Mucosa of descending colon (tissue), 3 donors: Measurements from ENCODE around the gene RCAN2. TPM values are rescaled to one million over a fixed set of nuclear protein-coding genes. Genes with fewer than 3 reads are reported as not detected.
"Not testable (repeated sequence)": the region's sequence is repeated elsewhere in the genome, so short reads cannot be mapped to it uniquely, and the experiment has no call there.

Experiments used
- ATAC-seq: fragments of 200-7000 bp; cut with Tn5 transposase; one replicate; pipeline ENCODE4 v1.9.1; 2020; ENCODE audit warnings: mild to moderate bottlenecking, moderate library complexity
- DNase-seq, 3 donors: peaks; one replicate each; pipeline ENCODE4 v3.0.0-alpha.2; 2020
- H3K36me3 ChIP-seq: fragments of 200-600 bp; one replicate; pipeline ENCODE4 v1.8.0; 2021; ENCODE audit warnings: low read depth, mild to moderate bottlenecking
- H3K4me1 ChIP-seq: fragments of 200-600 bp; one replicate; pipeline ENCODE4 v1.8.0; 2021; ENCODE audit warnings: low read depth, mild to moderate bottlenecking
- H3K4me3 ChIP-seq: fragments of 200-600 bp; one replicate; pipeline ENCODE4 v1.8.0; 2021; ENCODE audit warnings: mild to moderate bottlenecking
- H3K9me3 ChIP-seq: fragments of 200-600 bp; one replicate; pipeline ENCODE4 v1.8.0; 2021; ENCODE audit warnings: mild to moderate bottlenecking
- intact Hi-C, 2 donors: fragments of 100-400 bp; cut with DNase I in 1 of 2; cut with micrococcal nuclease in 1 of 2; formaldehyde crosslinking; loops; one replicate each; pipeline versions ENCODE4 v1.11.0 to v1.11.1; 2022; cut with DNase I, micrococcal nuclease
- total RNA-seq, 3 donors: library from RNA; stranded (reverse); fragmentation: NEBNext Ultra II Directional in 2 of 3; extraction: Animal tissue kit (Norgen Biotek cat#: 25700) in 2 of 3; gene quantifications; one replicate each; pipeline versions ENCODE4 v1.2.1 to v1.2.4, GENCODE V29; 2021 to 2023
- TF ChIP-seq, protein P1 (sequence below): fragments of 200-600 bp; IDR thresholded peaks from one replicate; pipeline ENCODE4 v1.8.0; 2022; ENCODE audit warnings: antibody characterized with exemption, mild to moderate bottlenecking
- donor health status: DM: no; HTN: no; CAD: no; lungs with moderate emphysema.
- donor health status: DM: no; HTN: no; CAD: no.
- donor health status: DM: no; HTN: yes; CAD: no.

The RCAN2 gene
- total RNA-seq, 3 donors from 2014 or later: 5.1 to 6.6 (median 6.1) TPM

GRCh38 chr6:46334442-46334841, 156.8 kb downstream of the RCAN2 start:
- no peak overlapping the region for H3K4me3 ChIP-seq
- no peaks in the 10 kb centered on the region for H3K9me3 ChIP-seq
- H3K36me3 ChIP-seq: no peaks in the 10 kb centered on the region
- peaks cover 4% of the 10 kb centered on the region for H3K4me1 ChIP-seq
- TF ChIP-seq, protein P1, sequence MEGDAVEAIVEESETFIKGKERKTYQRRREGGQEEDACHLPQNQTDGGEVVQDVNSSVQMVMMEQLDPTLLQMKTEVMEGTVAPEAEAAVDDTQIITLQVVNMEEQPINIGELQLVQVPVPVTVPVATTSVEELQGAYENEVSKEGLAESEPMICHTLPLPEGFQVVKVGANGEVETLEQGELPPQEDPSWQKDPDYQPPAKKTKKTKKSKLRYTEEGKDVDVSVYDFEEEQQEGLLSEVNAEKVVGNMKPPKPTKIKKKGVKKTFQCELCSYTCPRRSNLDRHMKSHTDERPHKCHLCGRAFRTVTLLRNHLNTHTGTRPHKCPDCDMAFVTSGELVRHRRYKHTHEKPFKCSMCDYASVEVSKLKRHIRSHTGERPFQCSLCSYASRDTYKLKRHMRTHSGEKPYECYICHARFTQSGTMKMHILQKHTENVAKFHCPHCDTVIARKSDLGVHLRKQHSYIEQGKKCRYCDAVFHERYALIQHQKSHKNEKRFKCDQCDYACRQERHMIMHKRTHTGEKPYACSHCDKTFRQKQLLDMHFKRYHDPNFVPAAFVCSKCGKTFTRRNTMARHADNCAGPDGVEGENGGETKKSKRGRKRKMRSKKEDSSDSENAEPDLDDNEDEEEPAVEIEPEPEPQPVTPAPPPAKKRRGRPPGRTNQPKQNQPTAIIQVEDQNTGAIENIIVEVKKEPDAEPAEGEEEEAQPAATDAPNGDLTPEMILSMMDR: no peak
- DNase-seq: no peak
- intact Hi-C loops: no loop called here
- ATAC-seq: no peak

GRCh38 chr6:46333481-46333880, 157.8 kb downstream of the RCAN2 start:
- TF ChIP-seq, protein P1: no peak
- no peak for ATAC-seq
- Histone ChIP-seq H3K9me3 (no peaks in the 10 kb centered on the region), H3K4me1 (peaks cover 5% of the 10 kb centered on the region), H3K36me3 (no peaks in the 10 kb centered on the region), H3K4me3 (no peak overlapping the region)
- intact Hi-C loops: no loop called here
- DNase-seq: no peak

- H3K4me1 ChIP-seq: peaks cover 13% of the 10 kb centered on the region
- H3K4me3 ChIP-seq, H3K9me3 ChIP-seq, ATAC-seq, intact Hi-C loops, H3K36me3 ChIP-seq, DNase-seq: not testable (repeated sequence)
Observed at GRCh38 chr6:46332448-46332847, 158.8 kb downstream of the RCAN2 start.

- DNase-seq (no peak), ATAC-seq (no peak)
- H3K9me3 ChIP-seq: no peaks in the 10 kb centered on the region
- H3K36me3 ChIP-seq: no peaks in the 10 kb centered on the region
- H3K4me3 ChIP-seq: no peak overlapping the region
- peaks cover 18% of the 10 kb centered on the region for H3K4me1 ChIP-seq
- intact Hi-C loops: no loop called here
- TF ChIP-seq, protein P1: no peak
Observed at GRCh38 chr6:46331461-46331860, 159.8 kb downstream of the RCAN2 start.

- intact Hi-C loops: no loop called here
- Histone ChIP-seq H3K4me3 (no peak overlapping the region), H3K36me3 (no peaks in the 10 kb centered on the region), H3K4me1 (peaks cover 36% of the 10 kb centered on the region), H3K9me3 (no peaks in the 10 kb centered on the region)
- ATAC-seq (no peak), DNase-seq (no peak)
- TF ChIP-seq, protein P1: no peak
Observed at GRCh38 chr6:46329568-46329967, 161.7 kb downstream of the RCAN2 start.

- TF ChIP-seq, protein P1: no peak
- H3K36me3 ChIP-seq: no peaks in the 10 kb centered on the region
- H3K4me3 ChIP-seq: no peak overlapping the region
- intact Hi-C loops: no loop called here
- no peaks in the 10 kb centered on the region for H3K9me3 ChIP-seq
- peaks cover 49% of the 10 kb centered on the region for H3K4me1 ChIP-seq
- peak in 1 of 3 donors; percentile 28 for DNase-seq
- ATAC-seq: peak; percentile 73
Observed at GRCh38 chr6:46327779-46328178, 163.5 kb downstream of the RCAN2 start.
